Skeletal muscle tissue (tissue), 4 donors: Measurements from ENCODE around the gene SEMA5A. TPM values are rescaled to one million over a fixed set of nuclear protein-coding genes. Genes with fewer than 3 reads are reported as not detected.

Source experiments
- H3K27ac ChIP-seq: one replicate; pipeline ENCODE4 v1.7.0; 2013; ENCODE audit warnings: mild to moderate bottlenecking, low read depth, low read length, inconsistent platforms
- H3K27me3 ChIP-seq, 3 donors: one replicate each; pipeline ENCODE4 v1.7.0; 2013; ENCODE audit warnings: low read length in 3 of 3; ENCODE audit not compliant: control insufficient read depth in 3 of 3, insufficient read depth in 3 of 3
- H3K36me3 ChIP-seq, 3 donors: one replicate each; pipeline ENCODE4 v1.7.0; 2013; ENCODE audit warnings: low read length in 3 of 3; ENCODE audit not compliant: control insufficient read depth in 3 of 3, insufficient read depth in 3 of 3
- H3K4me1 ChIP-seq, 3 donors: one replicate each; pipeline ENCODE4 v1.7.0; 2013; ENCODE audit warnings: low read length in 3 of 3, mild to moderate bottlenecking in 3 of 3; ENCODE audit not compliant: control insufficient read depth in 3 of 3, insufficient read depth in 3 of 3
- H3K4me3 ChIP-seq, 3 donors: one replicate each; pipeline ENCODE4 v1.7.0; 2013; ENCODE audit warnings: low read length in 3 of 3
- H3K9ac ChIP-seq, 3 donors: one replicate each; pipeline ENCODE4 v1.7.0; 2013; ENCODE audit warnings: low read length in 3 of 3, mild to moderate bottlenecking in 3 of 3, moderate library complexity in 2 of 3, low read depth in 1 of 3
- H3K9me3 ChIP-seq, 3 donors: one replicate each; pipeline ENCODE4 v1.7.0; 2013; ENCODE audit warnings: low read length in 3 of 3; ENCODE audit not compliant: control insufficient read depth in 3 of 3
- total RNA-seq: library from RNA; depleted of rRNA; stranded (reverse); fragments of >200 nt; gene quantifications from one replicate; pipeline ENCODE4 v1.2.3, GENCODE V29; 2014
- donor health status: Osteomylitis.

The SEMA5A gene
- total RNA-seq, 1 donor from 2014 or later: 25.1 TPM

GRCh38 chr5:9500625-9501024 is 45.2 kb downstream of the SEMA5A start:
- Histone ChIP-seq H3K9me3 (no peaks in the 10 kb centered on the region), H3K27me3 (no peaks in the 10 kb centered on the region), H3K9ac (no peak overlapping the region), H3K4me1 (peaks cover 0 to 3% (median under 1%) of the 10 kb centered on the region in 3 donors), H3K36me3 (no peaks in the 10 kb centered on the region), H3K27ac (no peak overlapping the region), H3K4me3 (no peak overlapping the region)

DNA sequence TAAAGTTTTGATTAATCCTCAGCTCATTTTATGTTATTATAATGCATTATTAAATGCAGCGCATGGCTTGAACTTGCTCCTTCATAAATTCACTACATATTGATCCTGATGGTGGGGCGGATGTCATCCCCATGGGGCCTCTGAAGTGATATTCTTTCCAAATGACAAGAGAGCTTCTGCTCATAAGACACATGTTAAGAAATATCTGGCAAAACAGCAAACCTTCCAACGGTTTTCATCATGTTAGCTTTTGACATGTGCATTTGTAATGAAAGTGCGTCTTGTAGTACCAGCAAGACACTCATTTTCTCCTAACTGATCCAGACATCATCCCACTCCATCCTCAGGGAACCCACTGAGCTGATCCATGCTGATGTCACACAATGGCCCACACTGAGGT is 45.7 kb downstream of the SEMA5A start:
- H3K4me1 ChIP-seq: peaks cover 0 to 3% (median 0%) of the 10 kb centered on the region in 3 donors
- H3K9ac ChIP-seq: no peak overlapping the region
- H3K27me3 ChIP-seq: no peaks in the 10 kb centered on the region
- H3K4me3 ChIP-seq: no peak overlapping the region
- H3K36me3 ChIP-seq: no peaks in the 10 kb centered on the region
- H3K27ac ChIP-seq: no peak overlapping the region
- H3K9me3 ChIP-seq: no peaks in the 10 kb centered on the region

GRCh38 chr5:9499498-9499876 is 46.4 kb downstream of the SEMA5A start:
- Histone ChIP-seq H3K4me1 (peaks cover 0 to 3% (median 0%) of the 10 kb centered on the region in 3 donors), H3K27ac (no peak overlapping the region), H3K27me3 (no peaks in the 10 kb centered on the region)

GRCh38 chr5:9498541-9499497 is 47.1 kb downstream of the SEMA5A start:
- no peaks in the 10 kb centered on the region for H3K27me3 ChIP-seq
- H3K36me3 ChIP-seq: no peaks in the 10 kb centered on the region
- H3K4me1 ChIP-seq: peaks cover 0 to 3% (median 0%) of the 10 kb centered on the region in 3 donors
- no peaks in the 10 kb centered on the region for H3K9me3 ChIP-seq
- no peak overlapping the region for H3K27ac ChIP-seq
- no peak overlapping the region for H3K4me3 ChIP-seq
- H3K9ac ChIP-seq: no peak overlapping the region

More at GRCh38 chr5:9499498-9499876, 46.4 kb downstream of the SEMA5A start:
- H3K36me3 ChIP-seq: no peaks in the 10 kb centered on the region
- H3K9ac ChIP-seq: no peak overlapping the region
- no peaks in the 10 kb centered on the region for H3K9me3 ChIP-seq
- H3K4me3 ChIP-seq: no peak overlapping the region

DNA sequence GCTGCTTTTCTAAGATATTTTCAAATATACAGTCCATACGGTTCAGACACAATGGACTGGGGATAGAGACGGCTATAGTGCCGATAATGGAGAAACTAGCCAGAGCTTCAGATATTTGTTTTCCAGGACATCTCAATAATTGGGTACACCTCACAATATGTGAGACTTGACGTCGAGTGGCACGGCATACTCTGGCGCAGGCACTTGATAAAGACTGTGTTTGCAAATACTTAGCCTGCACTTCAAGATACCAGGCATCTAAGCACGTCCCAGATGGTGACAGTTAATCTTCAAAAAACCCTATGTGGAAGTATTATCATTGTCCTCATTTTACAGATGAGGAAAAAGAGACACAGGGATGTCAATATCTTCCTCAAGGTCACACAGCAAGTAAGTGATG is 48.5 kb downstream of the SEMA5A start:
- Histone ChIP-seq H3K27ac (no peak overlapping the region), H3K4me3 (no peak overlapping the region), H3K36me3 (no peaks in the 10 kb centered on the region), H3K4me1 (no peaks in the 10 kb centered on the region), H3K9ac (no peak overlapping the region), H3K27me3 (no peaks in the 10 kb centered on the region), H3K9me3 (no peaks in the 10 kb centered on the region)

DNA sequence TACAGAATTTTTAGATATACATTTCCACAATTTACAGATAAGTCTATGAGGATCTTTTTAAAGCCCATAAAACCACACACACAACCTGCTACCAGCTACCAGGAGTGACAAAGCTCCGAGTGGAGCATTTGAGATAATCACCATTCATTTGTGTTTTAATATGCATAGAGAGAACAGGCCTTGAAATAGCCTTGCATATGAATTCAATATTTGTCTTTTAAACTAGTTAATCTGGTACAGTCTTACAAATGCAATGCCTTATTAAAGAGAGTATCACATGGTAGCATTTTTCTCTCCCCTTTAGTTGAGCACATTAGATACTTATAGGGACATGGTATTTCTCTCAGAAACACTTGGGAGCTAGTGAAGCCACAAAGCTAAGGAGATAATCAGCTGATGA is 49.1 kb downstream of the SEMA5A start:
- no peak overlapping the region for H3K4me3 ChIP-seq

DNA sequence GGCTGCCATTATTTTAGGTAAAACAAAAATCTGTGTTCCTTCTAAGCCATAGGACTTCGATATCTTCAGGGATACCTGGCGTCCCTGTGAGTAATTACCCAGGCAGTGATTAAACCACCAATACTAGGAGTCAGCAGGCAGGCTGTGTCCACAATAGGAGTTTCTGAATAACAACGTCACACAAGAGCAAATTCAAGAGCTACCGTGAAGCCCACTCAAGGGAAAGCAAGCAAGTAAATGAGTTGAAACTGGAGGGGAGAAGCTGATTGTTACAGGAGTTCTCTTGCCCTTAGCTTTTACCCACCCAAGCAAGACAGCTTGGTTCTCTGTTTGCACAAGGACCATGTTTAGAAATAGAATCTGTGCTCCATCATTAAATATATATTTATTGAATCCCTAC is 50.8 kb downstream of the SEMA5A start:
- Histone ChIP-seq H3K27me3 (no peaks in the 10 kb centered on the region), H3K36me3 (no peaks in the 10 kb centered on the region), H3K9me3 (no peaks in the 10 kb centered on the region), H3K9ac (no peak overlapping the region), H3K27ac (no peak overlapping the region), H3K4me3 (no peak overlapping the region), H3K4me1 (no peaks in the 10 kb centered on the region)

More for the DNA sequence above, 49.1 kb downstream of the SEMA5A start:
- H3K27me3 ChIP-seq: no peaks in the 10 kb centered on the region
- no peaks in the 10 kb centered on the region for H3K4me1 ChIP-seq
- no peak overlapping the region for H3K9ac ChIP-seq
- no peak overlapping the region for H3K27ac ChIP-seq
- no peaks in the 10 kb centered on the region for H3K36me3 ChIP-seq
- no peaks in the 10 kb centered on the region for H3K9me3 ChIP-seq

GRCh38 chr5:9494301-9494700 is 51.6 kb downstream of the SEMA5A start:
- H3K9ac ChIP-seq: no peak overlapping the region
- no peak overlapping the region for H3K27ac ChIP-seq
- H3K4me1 ChIP-seq: no peaks in the 10 kb centered on the region
- H3K27me3 ChIP-seq: no peaks in the 10 kb centered on the region
- no peaks in the 10 kb centered on the region for H3K9me3 ChIP-seq
- no peak overlapping the region for H3K4me3 ChIP-seq
- H3K36me3 ChIP-seq: no peaks in the 10 kb centered on the region

DNA sequence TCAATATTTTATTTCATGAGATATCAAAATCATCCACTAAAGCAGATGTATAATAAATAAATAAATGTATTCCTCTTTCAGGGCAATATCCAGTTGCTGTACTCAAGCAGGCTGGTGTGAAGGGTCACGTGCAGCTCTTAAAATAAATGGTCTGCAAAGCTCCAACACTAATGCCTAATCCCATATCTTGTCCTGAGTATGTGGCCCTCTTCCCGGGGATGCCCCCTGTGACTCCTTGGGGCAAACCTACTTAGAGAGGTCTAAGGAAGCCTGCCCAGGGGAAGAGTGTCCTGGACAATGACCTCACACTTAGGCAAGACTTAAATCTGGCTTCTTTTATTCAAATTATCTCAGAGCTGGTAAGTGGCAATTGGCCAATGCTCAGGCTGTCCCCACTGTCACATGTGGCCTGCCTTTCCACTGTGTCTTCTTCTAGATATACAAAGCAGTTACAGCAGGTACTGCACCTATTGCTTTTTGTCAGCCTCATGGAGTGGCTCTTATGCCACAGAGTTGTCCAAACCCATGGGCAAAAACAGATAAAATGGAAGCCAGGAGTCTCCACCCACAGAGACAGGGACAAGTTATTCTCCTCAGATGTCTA is 55.3 kb downstream of the SEMA5A start:
- H3K4me3 ChIP-seq: no peak overlapping the region
- H3K4me1 ChIP-seq: no peaks in the 10 kb centered on the region
- no peak overlapping the region for H3K9ac ChIP-seq
- H3K9me3 ChIP-seq: no peaks in the 10 kb centered on the region
- no peak overlapping the region for H3K27ac ChIP-seq
- no peaks in the 10 kb centered on the region for H3K27me3 ChIP-seq
- H3K36me3 ChIP-seq: no peaks in the 10 kb centered on the region

GRCh38 chr5:9483779-9484178 is 62.1 kb downstream of the SEMA5A start:
- H3K9ac ChIP-seq: no peak overlapping the region
- no peak overlapping the region for H3K27ac ChIP-seq
- no peaks in the 10 kb centered on the region for H3K27me3 ChIP-seq
- no peak overlapping the region for H3K4me3 ChIP-seq
- H3K36me3 ChIP-seq: no peaks in the 10 kb centered on the region
- H3K4me1 ChIP-seq: no peaks in the 10 kb centered on the region
- H3K9me3 ChIP-seq: no peaks in the 10 kb centered on the region
